ENCODE measurements around the gene CDRT4. TPM values are rescaled to one million over a fixed set of nuclear protein-coding genes. Genes with fewer than 3 reads are reported as not detected.
A peak's percentile ranks its signal among the peaks of the same experiment; 100 is the strongest.
"Not testable (repeated sequence)": the region's sequence is repeated elsewhere in the genome, so short reads cannot be mapped to it uniquely, and the experiment has no call there.

The CDRT4 gene
- total RNA-seq, 4 donors from 2014 or later: 0.29 to 22.8 (median 4.2) TPM

DNA sequence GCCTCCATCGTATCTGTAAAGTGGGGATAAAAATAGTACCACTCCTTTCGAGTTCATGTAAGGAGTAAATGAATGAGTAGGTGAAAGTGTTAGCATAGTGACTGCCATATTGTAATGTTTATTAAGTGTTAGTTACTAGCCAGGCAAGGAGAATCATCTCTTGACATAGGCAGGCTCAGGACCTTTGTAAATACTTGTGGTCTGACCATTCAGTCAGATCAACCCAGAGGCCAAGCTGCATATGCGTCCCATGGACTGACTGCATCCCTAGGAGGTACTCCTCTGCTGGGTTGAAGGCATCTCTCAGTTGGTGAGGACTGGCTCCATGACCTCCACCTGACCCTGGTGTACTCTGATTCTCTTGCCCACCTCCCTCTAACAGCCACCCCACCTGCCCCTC, 40.5 kb upstream of the CDRT4 start:
- H3K4me1 ChIP-seq: no peaks in the 10 kb centered on the region
- H3K4me3 ChIP-seq: no peak overlapping the region
- intact Hi-C loops (cut with DNase I; ENCODE audit: low total_unique reads): no loop called here
- DNase-seq: no peak
- H3K27me3 ChIP-seq: no peaks in the 10 kb centered on the region
- no peaks in the 10 kb centered on the region for H3K9me3 ChIP-seq
- no peaks in the 10 kb centered on the region for H3K36me3 ChIP-seq
- no peak for TF ChIP-seq POLR2A (IDR thresholded peaks at IDR 0.05)
- TF ChIP-seq, protein P1, sequence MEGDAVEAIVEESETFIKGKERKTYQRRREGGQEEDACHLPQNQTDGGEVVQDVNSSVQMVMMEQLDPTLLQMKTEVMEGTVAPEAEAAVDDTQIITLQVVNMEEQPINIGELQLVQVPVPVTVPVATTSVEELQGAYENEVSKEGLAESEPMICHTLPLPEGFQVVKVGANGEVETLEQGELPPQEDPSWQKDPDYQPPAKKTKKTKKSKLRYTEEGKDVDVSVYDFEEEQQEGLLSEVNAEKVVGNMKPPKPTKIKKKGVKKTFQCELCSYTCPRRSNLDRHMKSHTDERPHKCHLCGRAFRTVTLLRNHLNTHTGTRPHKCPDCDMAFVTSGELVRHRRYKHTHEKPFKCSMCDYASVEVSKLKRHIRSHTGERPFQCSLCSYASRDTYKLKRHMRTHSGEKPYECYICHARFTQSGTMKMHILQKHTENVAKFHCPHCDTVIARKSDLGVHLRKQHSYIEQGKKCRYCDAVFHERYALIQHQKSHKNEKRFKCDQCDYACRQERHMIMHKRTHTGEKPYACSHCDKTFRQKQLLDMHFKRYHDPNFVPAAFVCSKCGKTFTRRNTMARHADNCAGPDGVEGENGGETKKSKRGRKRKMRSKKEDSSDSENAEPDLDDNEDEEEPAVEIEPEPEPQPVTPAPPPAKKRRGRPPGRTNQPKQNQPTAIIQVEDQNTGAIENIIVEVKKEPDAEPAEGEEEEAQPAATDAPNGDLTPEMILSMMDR (IDR thresholded peaks at IDR 0.05): no peak
- no peak overlapping the region for H3K27ac ChIP-seq

DNA sequence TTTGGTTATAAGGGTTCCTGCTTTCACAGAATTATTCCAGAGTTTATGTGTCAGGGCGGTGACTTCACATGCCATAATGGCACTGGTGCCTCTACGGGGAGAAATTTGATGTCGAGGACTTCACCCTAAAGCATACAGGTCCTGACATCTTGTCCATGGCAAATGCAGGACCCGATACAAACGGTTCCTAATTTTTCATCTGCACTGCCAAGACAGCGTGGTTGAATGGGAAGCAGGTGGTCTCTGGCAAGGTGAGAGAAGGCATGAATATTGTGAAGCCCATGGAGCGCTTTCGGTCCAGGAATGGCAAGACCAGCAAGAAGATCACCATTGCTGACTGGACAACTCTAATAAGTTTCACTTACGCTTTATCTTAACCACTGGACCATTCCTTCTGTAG, 39.6 kb upstream of the CDRT4 start:
- intact Hi-C loops (cut with DNase I; ENCODE audit: low total_unique reads): no loop called here

DNA sequence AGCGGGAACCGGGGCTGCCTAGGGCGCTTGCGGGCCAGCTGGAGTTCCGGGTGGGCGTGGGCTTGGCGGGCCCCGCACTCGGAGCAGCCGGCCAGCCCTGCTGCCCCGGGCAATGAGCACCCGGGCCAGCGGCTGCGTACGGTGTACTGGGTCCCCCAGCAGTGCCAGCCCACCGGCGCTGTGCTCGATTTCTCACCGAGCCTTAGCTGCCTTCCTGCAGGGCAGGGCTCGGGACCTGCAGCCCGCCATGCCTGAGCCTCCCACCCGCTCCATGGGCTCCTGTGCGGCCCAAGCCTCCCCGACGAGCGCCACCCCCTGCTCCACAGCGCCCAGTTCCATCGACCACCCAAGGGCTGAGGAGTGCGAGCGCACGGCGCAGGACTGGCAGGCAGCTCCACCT, 38.3 kb upstream of the CDRT4 start:
- intact Hi-C loops (cut with DNase I; ENCODE audit: low total_unique reads); H3K36me3 ChIP-seq; H3K4me1 ChIP-seq; H3K4me3 ChIP-seq; DNase-seq; H3K27me3 ChIP-seq; H3K27ac ChIP-seq; H3K9me3 ChIP-seq: not testable (repeated sequence)

More for the DNA sequence above, 39.6 kb upstream of the CDRT4 start:
- no peaks in the 10 kb centered on the region for H3K27me3 ChIP-seq
- H3K27ac ChIP-seq: no peak overlapping the region
- H3K4me1 ChIP-seq: no peaks in the 10 kb centered on the region
- TF ChIP-seq, protein P1 (IDR thresholded peaks at IDR 0.05): no peak
- no peak for TF ChIP-seq POLR2A (IDR thresholded peaks at IDR 0.05)
- no peaks in the 10 kb centered on the region for H3K9me3 ChIP-seq
- no peaks in the 10 kb centered on the region for H3K36me3 ChIP-seq
- H3K4me3 ChIP-seq: no peak overlapping the region
- no peak for DNase-seq

DNA sequence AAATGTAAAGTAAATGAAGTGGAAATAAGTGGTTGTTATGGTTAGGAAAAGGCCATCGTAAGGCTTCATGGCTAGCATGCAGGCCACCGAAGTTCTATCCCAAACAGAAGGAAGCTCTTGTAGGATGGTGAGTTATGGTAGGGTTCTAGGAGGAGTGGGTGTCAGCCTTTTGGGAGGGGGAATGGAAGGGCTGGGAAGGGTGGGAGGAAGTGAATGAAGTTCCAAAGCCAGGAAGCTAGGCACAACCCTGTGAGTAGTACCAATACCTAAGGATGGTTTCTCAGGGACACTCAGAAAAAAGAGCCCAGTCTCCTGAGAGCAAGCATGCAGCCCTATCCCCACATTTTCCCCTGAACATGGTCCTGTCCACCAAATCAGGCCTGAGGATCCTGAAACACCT, 36.3 kb upstream of the CDRT4 start:
- Histone ChIP-seq H3K4me3 (no peak overlapping the region), H3K27ac (no peak overlapping the region)

DNA sequence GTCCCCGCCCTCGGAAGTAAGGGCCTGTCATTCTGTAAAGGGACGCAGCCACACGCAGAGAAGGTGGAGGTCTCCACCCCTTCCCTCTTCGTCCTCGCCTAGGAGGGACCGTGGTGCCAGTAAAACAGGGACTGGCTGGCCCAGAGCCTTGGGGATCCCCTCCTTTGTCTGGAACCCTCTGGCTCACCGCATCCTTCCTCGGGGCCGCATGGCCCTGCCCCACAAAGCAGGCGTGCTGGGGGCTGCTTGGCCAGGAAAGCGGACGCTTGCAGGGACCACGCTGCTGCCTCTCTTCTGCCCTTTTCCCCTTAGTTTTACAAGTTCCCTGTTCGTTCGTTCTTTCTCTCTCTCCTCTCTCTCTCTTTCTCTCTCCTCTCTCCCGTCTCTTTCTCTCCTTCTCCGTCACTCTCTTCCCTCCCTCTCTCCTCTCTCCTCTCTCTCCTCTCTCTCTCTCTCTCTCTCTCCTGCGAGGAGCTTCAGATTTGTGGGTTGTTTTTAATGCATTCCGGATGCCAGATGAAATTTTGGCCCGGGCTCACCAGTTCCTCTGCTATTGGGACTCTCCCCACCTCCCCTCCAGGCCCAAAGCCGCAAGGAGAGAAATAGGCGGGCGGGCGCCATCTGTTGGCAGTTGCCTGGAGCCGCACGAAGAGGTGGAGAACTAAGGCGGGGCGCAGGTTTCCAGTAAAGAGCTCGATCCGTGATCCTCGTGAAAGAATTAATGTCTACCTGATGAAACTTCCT, 35.1 kb upstream of the CDRT4 start:
- peak; percentile 94 to 95 for DNase-seq
- Histone ChIP-seq H3K4me3 (peak overlapping the region; percentile 16 to 22), H3K9me3 (no peaks in the 10 kb centered on the region), H3K27me3 (no peaks in the 10 kb centered on the region), H3K36me3 (no peaks in the 10 kb centered on the region), H3K4me1 (no peaks in the 10 kb centered on the region), H3K27ac (peak overlapping the region; percentile 82 to 87)
- intact Hi-C loops (cut with DNase I; ENCODE audit: low total_unique reads): loop anchor here (2.0 kb wide), 1 partner anchor 242 kb away; no protein-coding TSS in a partner anchor
- TF ChIP-seq POLR2A (IDR thresholded peaks at IDR 0.05): peak in 1 of 2 donors; percentile 20
- TF ChIP-seq, protein P1 (IDR thresholded peaks at IDR 0.05): peak; percentile 87 to 93 (median 92)

More for the DNA sequence above, 36.3 kb upstream of the CDRT4 start:
- no peak for DNase-seq
- intact Hi-C loops (cut with DNase I; ENCODE audit: low total_unique reads): loop anchor here (2.0 kb wide), 1 partner anchor 243 kb away; no protein-coding TSS in a partner anchor
- H3K36me3 ChIP-seq: no peaks in the 10 kb centered on the region
- no peaks in the 10 kb centered on the region for H3K4me1 ChIP-seq
- H3K9me3 ChIP-seq: no peaks in the 10 kb centered on the region
- no peak for TF ChIP-seq POLR2A (IDR thresholded peaks at IDR 0.05)
- no peaks in the 10 kb centered on the region for H3K27me3 ChIP-seq

DNA sequence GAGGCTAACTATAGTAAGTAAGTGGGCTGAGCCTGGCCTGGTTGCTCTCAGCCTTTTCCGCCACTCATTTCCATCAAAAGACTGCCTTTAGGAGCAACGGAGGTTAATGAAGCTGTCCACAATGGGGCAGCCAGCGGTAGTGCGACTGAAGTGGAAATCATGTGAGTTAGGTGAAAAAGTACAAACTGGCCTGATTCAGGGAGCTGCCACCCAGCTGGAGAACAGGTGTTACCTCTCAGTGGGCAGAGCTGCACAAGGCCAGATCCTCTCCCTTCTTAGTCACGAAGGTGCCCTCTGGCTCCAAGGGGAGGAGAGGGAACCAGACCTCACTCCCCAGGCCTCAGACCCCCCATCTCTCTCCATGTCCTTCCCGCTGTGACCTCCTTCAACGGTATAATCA, 34.4 kb upstream of the CDRT4 start:
- peak overlapping the region; percentile 82 to 87 for H3K27ac ChIP-seq
- TF ChIP-seq POLR2A (IDR thresholded peaks at IDR 0.05): no peak
- TF ChIP-seq, protein P1 (IDR thresholded peaks at IDR 0.05): no peak
- intact Hi-C loops (cut with DNase I; ENCODE audit: low total_unique reads): loop anchor here (2.0 kb wide), 1 partner anchor 241 kb away; no protein-coding TSS in a partner anchor
- H3K9me3 ChIP-seq: no peaks in the 10 kb centered on the region
- H3K27me3 ChIP-seq: no peaks in the 10 kb centered on the region
- no peaks in the 10 kb centered on the region for H3K4me1 ChIP-seq
- H3K36me3 ChIP-seq: no peaks in the 10 kb centered on the region
- H3K4me3 ChIP-seq: no peak overlapping the region
- DNase-seq: peak in 1 of 2 donors; percentile 32
